Liver (tissue), 9 donors: ENCODE measurements around the gene C2orf49. TPM values are rescaled to one million over a fixed set of nuclear protein-coding genes. Genes with fewer than 3 reads are reported as not detected.

ENCODE experiments used
- DNase-seq: peaks from one replicate; pipeline ENCODE4 v3.0.0-alpha.2; 2017; ENCODE audit warnings: low spot score
- H3K27ac ChIP-seq, 2 donors: one replicate each; pipeline ENCODE4 v1.7.0; 2013; ENCODE audit warnings: inconsistent platforms in 2 of 2, low read length in 2 of 2, control low read depth in 1 of 2, low read depth in 1 of 2, mild to moderate bottlenecking in 1 of 2
- H3K27me3 ChIP-seq, 4 donors: one replicate each; pipeline versions ENCODE4 v1.6.1 to v1.7.0; 2013; ENCODE audit warnings: low read length in 3 of 4, inconsistent platforms in 1 of 4, mild to moderate bottlenecking in 1 of 4, moderate library complexity in 1 of 4; ENCODE audit not compliant: control insufficient read depth in 4 of 4, insufficient read depth in 4 of 4
- H3K36me3 ChIP-seq, 4 donors: one replicate each; pipeline versions ENCODE4 v1.6.1 to v1.7.0; 2013; ENCODE audit warnings: low read length in 3 of 4, mild to moderate bottlenecking in 3 of 4, low read depth in 1 of 4, moderate library complexity in 1 of 4; ENCODE audit not compliant: control insufficient read depth in 4 of 4, insufficient read depth in 3 of 4
- H3K4me1 ChIP-seq, 4 donors: one replicate each; pipeline versions ENCODE4 v1.6.1 to v1.7.0; 2013; ENCODE audit warnings: low read length in 3 of 4, mild to moderate bottlenecking in 3 of 4, moderate library complexity in 1 of 4; ENCODE audit not compliant: control insufficient read depth in 4 of 4, insufficient read depth in 4 of 4
- H3K4me3 ChIP-seq, 3 donors: one replicate each; pipeline versions ENCODE4 v1.6.1 to v1.7.0; 2013; ENCODE audit warnings: low read length in 3 of 3, control low read depth in 1 of 3, low read depth in 1 of 3, mild to moderate bottlenecking in 1 of 3
- H3K9ac ChIP-seq, 2 donors: one replicate each; pipeline ENCODE4 v1.7.0; 2013; ENCODE audit warnings: low read length in 2 of 2, mild to moderate bottlenecking in 2 of 2, moderate library complexity in 2 of 2, control low read depth in 1 of 2, low read depth in 1 of 2
- H3K9me3 ChIP-seq, 4 donors: one replicate each; pipeline versions ENCODE4 v1.6.1 to v1.7.0; 2013; ENCODE audit warnings: low read length in 3 of 4; ENCODE audit not compliant: control insufficient read depth in 4 of 4
- EGR1 ChIP-seq, 2 donors: IDR thresholded peaks; 2 replicates each; pipeline ENCODE4 v1.6.1; 2016 to 2018; ENCODE audit warnings: antibody characterized with exemption in 2 of 2, low read depth in 2 of 2
- FOXA2 ChIP-seq: IDR thresholded peaks from 2 replicates; pipeline ENCODE4 v1.6.1; 2016; ENCODE audit warnings: antibody characterized with exemption
- GABPA ChIP-seq, 2 donors: IDR thresholded peaks in 1 of 2; conservative IDR thresholded peaks in 1 of 2; 2 replicates each; pipeline ENCODE4 v1.6.1; 2016; ENCODE audit warnings: antibody characterized with exemption in 2 of 2, mild to moderate bottlenecking in 1 of 2, moderate library complexity in 1 of 2
- HNF4A ChIP-seq, 2 donors: conservative IDR thresholded peaks; 2 replicates each; pipeline ENCODE4 v1.6.1; 2016; ENCODE audit warnings: antibody characterized with exemption in 2 of 2, mild to moderate bottlenecking in 2 of 2
- HNF4G ChIP-seq: IDR thresholded peaks from 2 replicates; pipeline ENCODE4 v1.6.1; 2016; ENCODE audit warnings: antibody characterized with exemption
- JUND ChIP-seq, 2 donors: IDR thresholded peaks; 2 replicates each; pipeline ENCODE4 v1.6.1; 2016; ENCODE audit warnings: antibody characterized with exemption in 2 of 2
- NR2F2 ChIP-seq: IDR thresholded peaks from 2 replicates; pipeline ENCODE4 v1.6.1; 2016; ENCODE audit warnings: antibody characterized with exemption
- RXRA ChIP-seq, 2 donors: IDR thresholded peaks; 2 replicates each; pipeline ENCODE4 v1.6.1; 2017 to 2018; ENCODE audit warnings: antibody characterized with exemption in 2 of 2, mild to moderate bottlenecking in 1 of 2
- TAF1 ChIP-seq: conservative IDR thresholded peaks from 2 replicates; pipeline ENCODE4 v1.6.1; 2016; ENCODE audit warnings: antibody characterized with exemption, mild to moderate bottlenecking
- WGBS: extraction: QIAGEN DNeasy Blood & Tissue Kit; methylation state at CpG from one replicate; pipeline ENCODE4 v1.1.7; 2013; 5-methylcytosine and 5-hydroxymethylcytosine counted together
- polyA plus RNA-seq, 2 donors: library from polyadenylated mRNA; stranded (reverse) in 1 of 2; unstranded in 1 of 2; fragments of 200-250 nt in 1 of 2; fragments of >200 nt in 1 of 2; fragmentation: Nextera tagmentation in 1 of 2; extraction: Ambion mirVana in 1 of 2; gene quantifications; one replicate each; pipeline versions ENCODE4 v1.2.1 to v1.2.3, GENCODE V29; 2013 to 2015
- total RNA-seq, 2 donors: library from RNA; depleted of rRNA; stranded (reverse); fragments of >200 nt; gene quantifications; one replicate each; pipeline ENCODE4 v1.2.3, GENCODE V29; 2014
- TF ChIP-seq, protein P1 (sequence below): IDR thresholded peaks from 2 replicates; pipeline ENCODE4 v1.6.1; 2016; ENCODE audit warnings: antibody characterized with exemption, mild to moderate bottlenecking
- TF ChIP-seq, protein P2 (sequence below): IDR thresholded peaks from 2 replicates; pipeline ENCODE4 v1.6.1; 2016; ENCODE audit warnings: antibody characterized with exemption
- TF ChIP-seq, protein P3 (sequence below): IDR thresholded peaks from 2 replicates; pipeline ENCODE4 v1.6.1; 2016; ENCODE audit warnings: antibody characterized with exemption
- TF ChIP-seq, protein P4 (sequence below): fragments of 150-350 bp; IDR thresholded peaks from 2 replicates; pipeline ENCODE4 v1.5.1; 2017; ENCODE audit warnings: improper control_type of control experiment, low read depth, low read length; ENCODE audit not compliant: missing input control
- TF ChIP-seq, protein P5 (sequence below): IDR thresholded peaks from 2 replicates; pipeline ENCODE4 v1.6.1; 2016; ENCODE audit warnings: antibody characterized with exemption
- donor health status: healthy.
- donor health status: healthy.
- donor health status: healthy.
- donor health status: healthy.
- donor health status: healthy.

Gene C2orf49
- total and polyA plus RNA-seq, 4 donors: 3.3 to 8.2 (median 8.1) TPM

DNA sequence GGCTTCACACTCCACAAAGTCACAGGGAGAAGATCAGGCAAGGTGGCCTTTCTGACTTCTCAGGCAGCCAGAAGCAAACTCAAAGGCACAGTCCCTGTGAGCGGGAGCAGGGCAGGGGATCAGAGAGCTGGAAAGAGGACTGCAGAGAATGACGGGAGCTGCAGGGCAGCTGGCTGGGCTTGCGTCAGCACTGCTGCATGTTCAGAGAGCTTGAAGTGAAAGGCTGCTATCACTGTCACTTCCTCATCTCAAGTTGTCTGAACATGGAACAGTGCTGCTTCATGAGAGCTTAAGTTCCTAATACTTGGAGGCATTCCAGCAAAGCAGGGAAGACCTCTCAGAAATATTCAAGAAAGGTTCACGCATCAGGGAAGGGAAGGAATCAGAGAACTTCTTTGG lies 28.2 kb upstream of the C2orf49 start:
- peaks cover 2 to 14% (median 10%) of the 10 kb centered on the region in 4 donors for H3K36me3 ChIP-seq
- 75% methylated on average over 4 of the region's 4 CpGs for WGBS

DNA sequence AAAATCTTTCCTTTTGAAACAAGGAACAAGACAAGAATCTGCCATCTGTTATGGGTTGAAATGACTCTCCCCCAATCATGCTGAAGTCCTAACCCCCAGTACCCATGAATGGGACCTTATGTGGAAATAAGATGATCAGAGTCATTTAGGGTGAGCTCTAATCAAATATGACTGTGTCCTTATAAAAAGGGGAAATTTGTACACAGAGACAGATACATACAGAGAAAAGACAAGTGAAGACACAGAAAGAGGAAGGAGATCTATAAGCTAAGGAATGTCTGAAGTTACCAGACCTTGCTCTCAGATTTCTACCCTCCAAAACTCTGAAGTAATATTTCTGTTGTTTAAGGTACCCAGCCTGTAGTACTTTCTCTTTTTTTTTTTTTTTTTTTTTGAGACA lies 23.5 kb upstream of the C2orf49 start:
- no peaks in the 10 kb centered on the region for H3K9me3 ChIP-seq
- H3K27ac ChIP-seq: no peak overlapping the region
- no peak for DNase-seq
- no peaks in the 10 kb centered on the region for H3K36me3 ChIP-seq
- H3K9ac ChIP-seq: no peak overlapping the region
- H3K4me1 ChIP-seq: no peaks in the 10 kb centered on the region
- no peaks in the 10 kb centered on the region for H3K27me3 ChIP-seq
- H3K4me3 ChIP-seq: no peak overlapping the region
- TF ChIP-seq, protein P1, sequence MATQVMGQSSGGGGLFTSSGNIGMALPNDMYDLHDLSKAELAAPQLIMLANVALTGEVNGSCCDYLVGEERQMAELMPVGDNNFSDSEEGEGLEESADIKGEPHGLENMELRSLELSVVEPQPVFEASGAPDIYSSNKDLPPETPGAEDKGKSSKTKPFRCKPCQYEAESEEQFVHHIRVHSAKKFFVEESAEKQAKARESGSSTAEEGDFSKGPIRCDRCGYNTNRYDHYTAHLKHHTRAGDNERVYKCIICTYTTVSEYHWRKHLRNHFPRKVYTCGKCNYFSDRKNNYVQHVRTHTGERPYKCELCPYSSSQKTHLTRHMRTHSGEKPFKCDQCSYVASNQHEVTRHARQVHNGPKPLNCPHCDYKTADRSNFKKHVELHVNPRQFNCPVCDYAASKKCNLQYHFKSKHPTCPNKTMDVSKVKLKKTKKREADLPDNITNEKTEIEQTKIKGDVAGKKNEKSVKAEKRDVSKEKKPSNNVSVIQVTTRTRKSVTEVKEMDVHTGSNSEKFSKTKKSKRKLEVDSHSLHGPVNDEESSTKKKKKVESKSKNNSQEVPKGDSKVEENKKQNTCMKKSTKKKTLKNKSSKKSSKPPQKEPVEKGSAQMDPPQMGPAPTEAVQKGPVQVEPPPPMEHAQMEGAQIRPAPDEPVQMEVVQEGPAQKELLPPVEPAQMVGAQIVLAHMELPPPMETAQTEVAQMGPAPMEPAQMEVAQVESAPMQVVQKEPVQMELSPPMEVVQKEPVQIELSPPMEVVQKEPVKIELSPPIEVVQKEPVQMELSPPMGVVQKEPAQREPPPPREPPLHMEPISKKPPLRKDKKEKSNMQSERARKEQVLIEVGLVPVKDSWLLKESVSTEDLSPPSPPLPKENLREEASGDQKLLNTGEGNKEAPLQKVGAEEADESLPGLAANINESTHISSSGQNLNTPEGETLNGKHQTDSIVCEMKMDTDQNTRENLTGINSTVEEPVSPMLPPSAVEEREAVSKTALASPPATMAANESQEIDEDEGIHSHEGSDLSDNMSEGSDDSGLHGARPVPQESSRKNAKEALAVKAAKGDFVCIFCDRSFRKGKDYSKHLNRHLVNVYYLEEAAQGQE: no peak
- no peak for TF ChIP-seq NR2F2
- TF ChIP-seq, protein P2, sequence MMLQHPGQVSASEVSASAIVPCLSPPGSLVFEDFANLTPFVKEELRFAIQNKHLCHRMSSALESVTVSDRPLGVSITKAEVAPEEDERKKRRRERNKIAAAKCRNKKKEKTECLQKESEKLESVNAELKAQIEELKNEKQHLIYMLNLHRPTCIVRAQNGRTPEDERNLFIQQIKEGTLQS: no peak
- TF ChIP-seq EGR1 (IDR thresholded peaks at IDR 0.05; ENCODE audit: low read depth in 2 of 2): no peak
- no peak for TF ChIP-seq HNF4G
- TF ChIP-seq, protein P3, sequence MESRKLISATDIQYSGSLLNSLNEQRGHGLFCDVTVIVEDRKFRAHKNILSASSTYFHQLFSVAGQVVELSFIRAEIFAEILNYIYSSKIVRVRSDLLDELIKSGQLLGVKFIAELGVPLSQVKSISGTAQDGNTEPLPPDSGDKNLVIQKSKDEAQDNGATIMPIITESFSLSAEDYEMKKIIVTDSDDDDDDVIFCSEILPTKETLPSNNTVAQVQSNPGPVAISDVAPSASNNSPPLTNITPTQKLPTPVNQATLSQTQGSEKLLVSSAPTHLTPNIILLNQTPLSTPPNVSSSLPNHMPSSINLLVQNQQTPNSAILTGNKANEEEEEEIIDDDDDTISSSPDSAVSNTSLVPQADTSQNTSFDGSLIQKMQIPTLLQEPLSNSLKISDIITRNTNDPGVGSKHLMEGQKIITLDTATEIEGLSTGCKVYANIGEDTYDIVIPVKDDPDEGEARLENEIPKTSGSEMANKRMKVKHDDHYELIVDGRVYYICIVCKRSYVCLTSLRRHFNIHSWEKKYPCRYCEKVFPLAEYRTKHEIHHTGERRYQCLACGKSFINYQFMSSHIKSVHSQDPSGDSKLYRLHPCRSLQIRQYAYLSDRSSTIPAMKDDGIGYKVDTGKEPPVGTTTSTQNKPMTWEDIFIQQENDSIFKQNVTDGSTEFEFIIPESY: no peak
- no peak for TF ChIP-seq RXRA (IDR thresholded peaks at IDR 0.05)
- TF ChIP-seq JUND (IDR thresholded peaks at IDR 0.05): no peak

More for the DNA sequence above, 28.2 kb upstream of the C2orf49 start:
- no peak overlapping the region for H3K27ac ChIP-seq
- H3K27me3 ChIP-seq: no peaks in the 10 kb centered on the region
- no peaks in the 10 kb centered on the region for H3K9me3 ChIP-seq
- no peak overlapping the region for H3K9ac ChIP-seq
- DNase-seq: no peak
- H3K4me3 ChIP-seq: no peak overlapping the region
- no peak for TF ChIP-seq FOXA2
- TF ChIP-seq, protein P3: no peak
- TF ChIP-seq HNF4A (conservative IDR thresholded peaks at IDR 0.05): no peak
- TF ChIP-seq, protein P2: no peak
- TF ChIP-seq TAF1: no peak
- no peak for TF ChIP-seq HNF4G
- no peak for TF ChIP-seq GABPA (IDR thresholded peaks at IDR 0.05 in 1 of 2, conservative IDR thresholded peaks at IDR 0.05 in 1 of 2)
- TF ChIP-seq, protein P4, sequence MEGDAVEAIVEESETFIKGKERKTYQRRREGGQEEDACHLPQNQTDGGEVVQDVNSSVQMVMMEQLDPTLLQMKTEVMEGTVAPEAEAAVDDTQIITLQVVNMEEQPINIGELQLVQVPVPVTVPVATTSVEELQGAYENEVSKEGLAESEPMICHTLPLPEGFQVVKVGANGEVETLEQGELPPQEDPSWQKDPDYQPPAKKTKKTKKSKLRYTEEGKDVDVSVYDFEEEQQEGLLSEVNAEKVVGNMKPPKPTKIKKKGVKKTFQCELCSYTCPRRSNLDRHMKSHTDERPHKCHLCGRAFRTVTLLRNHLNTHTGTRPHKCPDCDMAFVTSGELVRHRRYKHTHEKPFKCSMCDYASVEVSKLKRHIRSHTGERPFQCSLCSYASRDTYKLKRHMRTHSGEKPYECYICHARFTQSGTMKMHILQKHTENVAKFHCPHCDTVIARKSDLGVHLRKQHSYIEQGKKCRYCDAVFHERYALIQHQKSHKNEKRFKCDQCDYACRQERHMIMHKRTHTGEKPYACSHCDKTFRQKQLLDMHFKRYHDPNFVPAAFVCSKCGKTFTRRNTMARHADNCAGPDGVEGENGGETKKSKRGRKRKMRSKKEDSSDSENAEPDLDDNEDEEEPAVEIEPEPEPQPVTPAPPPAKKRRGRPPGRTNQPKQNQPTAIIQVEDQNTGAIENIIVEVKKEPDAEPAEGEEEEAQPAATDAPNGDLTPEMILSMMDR: no peak
- TF ChIP-seq, protein P5, sequence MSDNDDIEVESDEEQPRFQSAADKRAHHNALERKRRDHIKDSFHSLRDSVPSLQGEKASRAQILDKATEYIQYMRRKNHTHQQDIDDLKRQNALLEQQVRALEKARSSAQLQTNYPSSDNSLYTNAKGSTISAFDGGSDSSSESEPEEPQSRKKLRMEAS: no peak
- no peaks in the 10 kb centered on the region for H3K4me1 ChIP-seq
